Measurements from ENCODE around the gene CLDND2. TPM values are rescaled to one million over a fixed set of nuclear protein-coding genes. Genes with fewer than 3 reads are reported as not detected.

The CLDND2 gene
- total and polyA plus RNA-seq, 4 donors: 0.22 to 3.0 TPM; not detected in 2

DNA sequence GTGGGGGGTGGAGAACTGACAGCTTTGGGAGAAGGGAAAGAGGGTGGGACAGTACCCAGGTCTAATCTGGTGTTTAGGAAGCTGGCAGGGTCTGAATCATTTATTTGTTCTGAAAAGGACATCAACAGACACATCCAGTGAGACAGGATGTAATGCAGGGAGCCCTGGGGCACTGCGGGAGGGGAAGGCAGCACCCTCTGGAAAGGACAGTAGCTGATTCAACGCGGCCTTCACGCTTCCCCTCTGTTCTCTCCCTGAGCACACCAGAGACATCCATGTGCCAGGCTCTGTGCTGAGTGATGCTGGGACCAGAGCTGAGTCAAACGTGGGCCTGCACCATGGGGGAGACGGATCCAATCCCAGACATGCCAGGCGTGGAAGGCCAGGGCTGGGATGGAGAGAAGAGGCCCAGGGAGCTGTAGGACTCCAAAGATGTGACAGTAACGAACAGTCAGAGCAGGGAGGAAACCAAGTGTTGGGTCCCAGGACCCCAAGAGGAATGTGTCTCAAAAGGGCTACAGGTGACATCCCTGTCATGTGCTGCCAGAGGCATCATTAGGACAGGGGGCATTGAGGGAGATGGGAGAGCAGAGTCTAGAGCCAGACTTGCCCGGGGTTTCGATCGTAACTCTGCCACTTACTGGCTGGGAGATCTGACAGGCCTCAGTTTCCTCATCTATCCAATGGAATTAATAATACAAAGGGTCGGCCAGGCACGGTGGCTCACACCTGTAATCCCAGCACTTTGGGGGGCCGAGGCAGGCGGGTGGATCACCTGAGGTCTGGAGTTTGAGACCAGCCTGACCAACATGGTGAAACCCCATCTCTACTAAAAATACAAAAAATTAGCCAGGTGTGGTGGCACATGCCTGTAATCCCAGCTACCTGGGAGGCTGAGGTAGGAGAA is 4.3 kb downstream of the CLDND2 start:
- 58% methylated on average over 15 of the region's 15 CpGs for WGBS
- TF ChIP-seq JUND (IDR thresholded peaks at IDR 0.05): no peak
- TF ChIP-seq EGR1 (IDR thresholded peaks at IDR 0.05; ENCODE audit: low read depth in 2 of 2): no peak
- TF ChIP-seq, protein P1, sequence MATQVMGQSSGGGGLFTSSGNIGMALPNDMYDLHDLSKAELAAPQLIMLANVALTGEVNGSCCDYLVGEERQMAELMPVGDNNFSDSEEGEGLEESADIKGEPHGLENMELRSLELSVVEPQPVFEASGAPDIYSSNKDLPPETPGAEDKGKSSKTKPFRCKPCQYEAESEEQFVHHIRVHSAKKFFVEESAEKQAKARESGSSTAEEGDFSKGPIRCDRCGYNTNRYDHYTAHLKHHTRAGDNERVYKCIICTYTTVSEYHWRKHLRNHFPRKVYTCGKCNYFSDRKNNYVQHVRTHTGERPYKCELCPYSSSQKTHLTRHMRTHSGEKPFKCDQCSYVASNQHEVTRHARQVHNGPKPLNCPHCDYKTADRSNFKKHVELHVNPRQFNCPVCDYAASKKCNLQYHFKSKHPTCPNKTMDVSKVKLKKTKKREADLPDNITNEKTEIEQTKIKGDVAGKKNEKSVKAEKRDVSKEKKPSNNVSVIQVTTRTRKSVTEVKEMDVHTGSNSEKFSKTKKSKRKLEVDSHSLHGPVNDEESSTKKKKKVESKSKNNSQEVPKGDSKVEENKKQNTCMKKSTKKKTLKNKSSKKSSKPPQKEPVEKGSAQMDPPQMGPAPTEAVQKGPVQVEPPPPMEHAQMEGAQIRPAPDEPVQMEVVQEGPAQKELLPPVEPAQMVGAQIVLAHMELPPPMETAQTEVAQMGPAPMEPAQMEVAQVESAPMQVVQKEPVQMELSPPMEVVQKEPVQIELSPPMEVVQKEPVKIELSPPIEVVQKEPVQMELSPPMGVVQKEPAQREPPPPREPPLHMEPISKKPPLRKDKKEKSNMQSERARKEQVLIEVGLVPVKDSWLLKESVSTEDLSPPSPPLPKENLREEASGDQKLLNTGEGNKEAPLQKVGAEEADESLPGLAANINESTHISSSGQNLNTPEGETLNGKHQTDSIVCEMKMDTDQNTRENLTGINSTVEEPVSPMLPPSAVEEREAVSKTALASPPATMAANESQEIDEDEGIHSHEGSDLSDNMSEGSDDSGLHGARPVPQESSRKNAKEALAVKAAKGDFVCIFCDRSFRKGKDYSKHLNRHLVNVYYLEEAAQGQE (IDR thresholded peaks at IDR 0.05): peak; percentile 94
- Histone ChIP-seq H3K4me1 (ENCODE audit: control insufficient read depth in 4 of 4, insufficient read depth in 4 of 4, low read length in 3 of 4) (peaks cover 2 to 50% (median 28%) of the 10 kb centered on the region in 4 donors), H3K27ac (ENCODE audit: low read depth in 1 of 2, low read length in 2 of 2) (peak overlapping the region; percentile 91), H3K9ac (ENCODE audit: low read depth in 1 of 2, low read length in 2 of 2) (peak overlapping the region; percentile 69 to 87), H3K27me3 (ENCODE audit: control insufficient read depth in 4 of 4, insufficient read depth in 4 of 4, low read length in 3 of 4) (no peaks in the 10 kb centered on the region), H3K9me3 (ENCODE audit: control insufficient read depth in 4 of 4, low read length in 3 of 4) (no peaks in the 10 kb centered on the region), H3K36me3 (ENCODE audit: control insufficient read depth in 4 of 4, insufficient read depth in 3 of 4, low read depth in 1 of 4, low read length in 3 of 4) (no peaks in the 10 kb centered on the region), H3K4me3 (ENCODE audit: low read depth in 1 of 3, low read length in 3 of 3) (peak overlapping the region in 2 of 3 donors; percentile 49 to 67)
- DNase-seq (ENCODE audit: low spot score): no peak

DNA sequence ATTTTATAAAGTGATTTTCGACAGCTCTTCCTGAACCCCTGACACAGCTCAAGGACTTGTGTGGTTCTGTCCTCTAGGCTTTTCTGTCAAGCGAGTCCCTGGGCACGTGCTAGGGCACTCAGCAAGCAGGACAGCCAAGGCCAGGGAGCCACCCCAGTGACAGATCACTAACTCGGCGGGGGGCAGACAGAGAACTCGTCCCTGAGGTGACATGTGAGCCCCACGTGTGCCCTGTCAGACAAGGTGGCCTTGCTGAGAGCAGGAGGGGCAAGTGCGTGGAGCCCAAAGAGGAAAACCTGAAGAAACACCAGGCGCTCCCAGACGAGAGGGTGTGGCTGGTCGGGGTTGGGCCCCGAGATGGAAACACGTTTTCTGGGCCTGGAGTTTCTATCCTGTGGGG is 7.6 kb downstream of the CLDND2 start:
- H3K27ac ChIP-seq (ENCODE audit: low read depth in 1 of 2, low read length in 2 of 2): peak overlapping the region; percentile 0 to 32
- H3K27me3 ChIP-seq (ENCODE audit: control insufficient read depth in 4 of 4, insufficient read depth in 4 of 4, low read length in 3 of 4): no peaks in the 10 kb centered on the region
- no peak overlapping the region for H3K9ac ChIP-seq (ENCODE audit: low read depth in 1 of 2, low read length in 2 of 2)
- peaks cover 7 to 57% (median 30%) of the 10 kb centered on the region in 4 donors for H3K4me1 ChIP-seq (ENCODE audit: control insufficient read depth in 4 of 4, insufficient read depth in 4 of 4, low read length in 3 of 4)
- no peaks in the 10 kb centered on the region for H3K36me3 ChIP-seq (ENCODE audit: control insufficient read depth in 4 of 4, insufficient read depth in 3 of 4, low read depth in 1 of 4, low read length in 3 of 4)
- TF ChIP-seq TAF1 (conservative IDR thresholded peaks at IDR 0.05): no peak
- TF ChIP-seq, protein P1 (IDR thresholded peaks at IDR 0.05): no peak
- no peak for TF ChIP-seq GABPA (IDR thresholded peaks at IDR 0.05 in 1 of 2, conservative IDR thresholded peaks at IDR 0.05 in 1 of 2)
- no peak for TF ChIP-seq RXRA (IDR thresholded peaks at IDR 0.05)
- TF ChIP-seq SP1 (IDR thresholded peaks at IDR 0.05): no peak
- TF ChIP-seq FOXA2 (IDR thresholded peaks at IDR 0.05): no peak
- TF ChIP-seq, protein P2, sequence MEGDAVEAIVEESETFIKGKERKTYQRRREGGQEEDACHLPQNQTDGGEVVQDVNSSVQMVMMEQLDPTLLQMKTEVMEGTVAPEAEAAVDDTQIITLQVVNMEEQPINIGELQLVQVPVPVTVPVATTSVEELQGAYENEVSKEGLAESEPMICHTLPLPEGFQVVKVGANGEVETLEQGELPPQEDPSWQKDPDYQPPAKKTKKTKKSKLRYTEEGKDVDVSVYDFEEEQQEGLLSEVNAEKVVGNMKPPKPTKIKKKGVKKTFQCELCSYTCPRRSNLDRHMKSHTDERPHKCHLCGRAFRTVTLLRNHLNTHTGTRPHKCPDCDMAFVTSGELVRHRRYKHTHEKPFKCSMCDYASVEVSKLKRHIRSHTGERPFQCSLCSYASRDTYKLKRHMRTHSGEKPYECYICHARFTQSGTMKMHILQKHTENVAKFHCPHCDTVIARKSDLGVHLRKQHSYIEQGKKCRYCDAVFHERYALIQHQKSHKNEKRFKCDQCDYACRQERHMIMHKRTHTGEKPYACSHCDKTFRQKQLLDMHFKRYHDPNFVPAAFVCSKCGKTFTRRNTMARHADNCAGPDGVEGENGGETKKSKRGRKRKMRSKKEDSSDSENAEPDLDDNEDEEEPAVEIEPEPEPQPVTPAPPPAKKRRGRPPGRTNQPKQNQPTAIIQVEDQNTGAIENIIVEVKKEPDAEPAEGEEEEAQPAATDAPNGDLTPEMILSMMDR (IDR thresholded peaks at IDR 0.05; ENCODE audit: low read depth, low read length, missing input control): no peak
- TF ChIP-seq HNF4A (conservative IDR thresholded peaks at IDR 0.05): no peak
- no peak overlapping the region for H3K4me3 ChIP-seq (ENCODE audit: low read depth in 1 of 3, low read length in 3 of 3)
- DNase-seq (ENCODE audit: low spot score): no peak
- 91% methylated on average over 13 of the region's 13 CpGs for WGBS
- H3K9me3 ChIP-seq (ENCODE audit: control insufficient read depth in 4 of 4, low read length in 3 of 4): no peaks in the 10 kb centered on the region
